Measurements from ENCODE around the gene NT5M.

DNA sequence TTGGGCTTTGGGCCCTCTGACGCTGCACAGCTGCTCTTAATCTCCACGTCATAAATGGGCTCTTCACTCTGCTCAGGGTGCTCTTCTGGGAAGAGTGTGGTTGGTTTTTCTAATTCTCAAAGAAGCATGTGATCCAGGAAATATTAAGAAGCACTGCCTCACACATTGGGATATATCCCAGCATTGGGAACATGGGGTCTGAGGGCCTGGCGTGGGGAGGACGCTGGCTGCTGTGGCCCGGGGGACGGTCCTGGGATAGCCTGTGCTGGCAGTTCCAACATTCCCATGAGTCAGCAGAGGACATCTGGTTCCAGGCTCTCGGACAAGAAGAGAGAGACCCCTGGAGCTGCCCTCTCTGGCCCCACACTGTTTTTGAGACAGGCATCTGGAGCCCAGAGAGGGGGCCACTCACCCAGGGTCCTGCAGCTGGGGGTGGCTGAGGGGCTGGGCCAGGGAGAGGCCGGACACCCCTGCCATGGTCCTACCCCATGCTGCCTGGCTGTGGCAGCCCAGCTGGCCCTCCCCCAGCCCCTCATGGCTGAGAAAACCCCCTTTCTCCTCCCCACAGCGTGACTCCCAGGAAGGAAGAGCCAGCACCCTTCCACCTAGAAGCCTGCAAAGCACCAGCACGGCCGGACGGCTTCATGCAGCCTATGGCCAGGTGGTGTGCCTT, 58.8 kb downstream of the NT5M start:
- TF ChIP-seq CTCF (IDR thresholded peaks at IDR 0.05) (no peak), POLR2A (IDR thresholded peaks at IDR 0.05) (no peak)
